ENCODE measurements around the gene DNAJB13.

DNAJB13 gene

DNA sequence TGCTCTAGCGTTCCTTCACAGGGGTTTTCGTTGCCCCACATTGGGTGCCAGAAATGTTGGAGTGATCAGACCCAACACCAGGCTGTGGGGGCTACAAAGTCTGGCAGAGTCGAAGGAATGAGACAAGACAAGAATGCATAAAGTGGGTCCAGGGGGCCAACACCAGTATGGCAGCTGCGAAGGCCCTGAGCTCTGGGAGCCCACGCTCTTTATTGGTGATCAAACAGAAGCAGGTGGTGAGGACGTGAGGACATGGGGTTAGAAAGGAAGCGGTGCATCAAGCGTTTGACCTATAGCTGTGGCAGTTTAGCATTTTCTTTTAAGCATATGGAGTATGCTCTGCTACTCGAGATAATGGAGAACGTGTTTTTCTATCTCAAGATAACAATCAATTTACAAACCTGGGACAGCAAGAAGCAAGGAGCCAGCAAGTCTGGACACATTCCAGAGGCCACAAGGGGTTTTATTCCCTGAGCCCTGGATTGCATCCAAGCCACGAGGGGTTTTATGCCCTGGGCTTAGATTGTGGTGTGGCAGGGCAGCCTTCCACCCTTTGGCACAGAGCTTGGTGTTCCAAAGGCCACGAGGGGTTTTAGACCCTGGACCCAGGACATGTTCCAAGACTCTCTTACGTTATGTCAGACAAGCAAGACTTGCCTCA, 3.9 kb upstream of the DNAJB13 start:
- H3K27ac ChIP-seq, result no peak overlapping the region
- CTCF ChIA-PET, result interaction anchor here (1.0 kb wide), 1 partner anchor 18 kb away, joined by 3 read pairs; no protein-coding TSS in a partner anchor
- TF ChIP-seq, protein P1, sequence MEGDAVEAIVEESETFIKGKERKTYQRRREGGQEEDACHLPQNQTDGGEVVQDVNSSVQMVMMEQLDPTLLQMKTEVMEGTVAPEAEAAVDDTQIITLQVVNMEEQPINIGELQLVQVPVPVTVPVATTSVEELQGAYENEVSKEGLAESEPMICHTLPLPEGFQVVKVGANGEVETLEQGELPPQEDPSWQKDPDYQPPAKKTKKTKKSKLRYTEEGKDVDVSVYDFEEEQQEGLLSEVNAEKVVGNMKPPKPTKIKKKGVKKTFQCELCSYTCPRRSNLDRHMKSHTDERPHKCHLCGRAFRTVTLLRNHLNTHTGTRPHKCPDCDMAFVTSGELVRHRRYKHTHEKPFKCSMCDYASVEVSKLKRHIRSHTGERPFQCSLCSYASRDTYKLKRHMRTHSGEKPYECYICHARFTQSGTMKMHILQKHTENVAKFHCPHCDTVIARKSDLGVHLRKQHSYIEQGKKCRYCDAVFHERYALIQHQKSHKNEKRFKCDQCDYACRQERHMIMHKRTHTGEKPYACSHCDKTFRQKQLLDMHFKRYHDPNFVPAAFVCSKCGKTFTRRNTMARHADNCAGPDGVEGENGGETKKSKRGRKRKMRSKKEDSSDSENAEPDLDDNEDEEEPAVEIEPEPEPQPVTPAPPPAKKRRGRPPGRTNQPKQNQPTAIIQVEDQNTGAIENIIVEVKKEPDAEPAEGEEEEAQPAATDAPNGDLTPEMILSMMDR (conservative IDR thresholded peaks at IDR 0.05; ENCODE audit: low read depth), result no peak
- DNase-seq (ENCODE audit: low spot score), result no peak
- POLR2A ChIA-PET (ENCODE audit: low non-redundant PET), result no interaction called here

DNA sequence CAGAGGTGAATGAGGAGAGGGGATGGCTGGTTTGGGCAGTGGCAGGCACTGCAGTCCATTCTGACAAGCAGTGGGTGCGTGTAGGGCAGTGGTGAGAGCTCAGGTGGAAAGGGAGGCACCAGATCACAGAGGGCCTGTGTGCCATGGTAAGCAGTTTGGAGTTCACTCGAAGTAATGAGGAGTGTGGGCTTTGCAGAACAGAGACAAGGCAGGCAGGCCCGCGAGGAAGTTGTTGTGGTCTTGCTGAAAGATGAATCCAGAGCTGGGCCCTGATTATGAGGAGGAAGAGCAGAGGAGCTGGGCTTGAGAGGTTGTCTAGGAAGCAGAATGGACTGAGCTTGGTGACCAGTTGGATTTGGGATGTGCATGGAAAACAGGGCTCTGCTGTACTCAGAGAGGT, 1.6 kb upstream of the DNAJB13 start:
- DNase-seq (ENCODE audit: low spot score), result no peak
- CTCF ChIA-PET, result no interaction called here
- POLR2A ChIA-PET (ENCODE audit: low non-redundant PET), result no interaction called here
- H3K27ac ChIP-seq, result no peak overlapping the region
- TF ChIP-seq, protein P1 (conservative IDR thresholded peaks at IDR 0.05; ENCODE audit: low read depth), result no peak

DNA sequence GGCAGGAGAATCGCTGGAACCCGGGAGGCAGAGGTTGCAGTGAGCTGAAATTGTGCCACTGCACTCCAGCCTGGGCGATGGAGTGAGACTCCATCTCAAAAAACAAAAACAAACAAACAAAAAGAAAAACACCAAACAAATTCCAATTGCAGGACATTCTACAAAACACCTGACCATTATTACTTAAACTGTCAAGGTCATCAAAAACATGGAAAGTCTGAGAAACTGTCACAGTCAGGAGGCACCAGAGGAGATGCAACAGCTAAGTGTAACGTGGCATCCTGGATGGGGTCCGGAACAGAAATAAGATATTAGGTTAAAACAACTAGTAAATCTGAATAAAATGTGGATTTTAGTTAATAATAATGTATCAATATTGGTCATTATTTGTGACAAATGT, 914 bp upstream of the DNAJB13 start:
- DNase-seq (ENCODE audit: low spot score), result no peak
- POLR2A ChIA-PET (ENCODE audit: low non-redundant PET), result no interaction called here
- no peak overlapping the region for H3K27ac ChIP-seq
- CTCF ChIA-PET, result no interaction called here
- TF ChIP-seq, protein P1 (conservative IDR thresholded peaks at IDR 0.05; ENCODE audit: low read depth), result no peak

DNA sequence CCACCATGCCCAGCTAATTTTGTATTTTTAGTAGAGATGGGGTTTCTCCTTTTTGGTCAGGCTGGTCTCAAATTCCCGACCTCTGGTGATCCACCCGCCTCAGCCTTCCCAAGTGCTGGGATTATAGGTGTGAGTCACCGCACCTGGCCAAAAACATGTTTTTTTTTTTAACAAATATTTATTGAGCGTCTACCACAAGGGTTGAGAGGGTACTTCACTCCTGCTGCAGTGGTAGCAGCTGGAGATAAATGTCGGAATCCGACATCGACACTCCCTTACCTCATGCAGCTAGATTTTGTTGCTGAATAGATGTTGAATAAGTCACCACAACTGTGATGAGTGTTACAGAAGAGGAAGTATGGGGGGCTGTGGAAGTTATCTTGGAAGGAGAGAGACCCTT, 971 bp downstream of the DNAJB13 start:
- no peak for DNase-seq (ENCODE audit: low spot score)
- POLR2A ChIA-PET (ENCODE audit: low non-redundant PET), result no interaction called here
- TF ChIP-seq, protein P1 (conservative IDR thresholded peaks at IDR 0.05; ENCODE audit: low read depth), result no peak
- H3K27ac ChIP-seq, result no peak overlapping the region
- CTCF ChIA-PET, result no interaction called here

DNA sequence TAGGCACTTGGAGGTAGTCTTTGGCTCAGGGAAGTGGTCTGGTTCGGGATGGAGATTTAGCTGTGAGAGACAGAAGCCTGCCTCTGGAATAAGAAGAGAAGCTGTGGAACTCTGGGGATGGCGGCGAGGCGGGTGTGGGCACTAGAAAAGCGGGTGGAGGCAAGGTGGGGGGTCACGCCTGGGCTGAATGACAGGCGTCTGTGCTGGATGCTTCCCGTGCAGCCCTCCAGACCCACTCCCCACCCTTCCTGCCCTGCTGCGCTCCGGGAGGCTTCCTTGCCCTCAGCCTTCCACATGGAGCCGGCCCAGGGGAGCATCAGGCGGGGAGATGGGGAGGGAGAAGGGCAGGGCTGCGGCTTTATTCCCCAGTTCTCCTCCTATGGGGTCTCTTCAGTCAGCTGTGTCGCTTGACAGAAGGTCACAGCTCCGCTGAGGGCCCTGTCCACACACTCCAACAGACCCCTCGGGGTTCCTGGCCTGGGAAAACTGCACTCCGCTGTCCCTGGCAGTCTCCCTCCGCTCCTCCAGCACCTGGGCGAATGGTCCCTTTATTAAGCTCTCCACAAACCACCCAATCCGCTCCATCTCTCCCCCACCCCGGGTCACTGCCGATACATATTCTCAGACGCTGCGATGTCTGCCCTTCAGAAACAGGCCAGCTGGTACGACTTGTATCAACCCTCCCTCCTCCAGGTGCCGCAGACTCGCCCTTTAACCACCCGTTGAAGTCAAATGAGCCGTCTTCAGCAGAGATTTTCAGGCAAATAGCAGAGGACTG, 6.2 kb downstream of the DNAJB13 start:
- CTCF ChIA-PET, result no interaction called here
- POLR2A ChIA-PET (ENCODE audit: low non-redundant PET), result no interaction called here
- DNase-seq (ENCODE audit: low spot score), result no peak
- TF ChIP-seq, protein P1 (conservative IDR thresholded peaks at IDR 0.05; ENCODE audit: low read depth), result no peak
- no peak overlapping the region for H3K27ac ChIP-seq

DNA sequence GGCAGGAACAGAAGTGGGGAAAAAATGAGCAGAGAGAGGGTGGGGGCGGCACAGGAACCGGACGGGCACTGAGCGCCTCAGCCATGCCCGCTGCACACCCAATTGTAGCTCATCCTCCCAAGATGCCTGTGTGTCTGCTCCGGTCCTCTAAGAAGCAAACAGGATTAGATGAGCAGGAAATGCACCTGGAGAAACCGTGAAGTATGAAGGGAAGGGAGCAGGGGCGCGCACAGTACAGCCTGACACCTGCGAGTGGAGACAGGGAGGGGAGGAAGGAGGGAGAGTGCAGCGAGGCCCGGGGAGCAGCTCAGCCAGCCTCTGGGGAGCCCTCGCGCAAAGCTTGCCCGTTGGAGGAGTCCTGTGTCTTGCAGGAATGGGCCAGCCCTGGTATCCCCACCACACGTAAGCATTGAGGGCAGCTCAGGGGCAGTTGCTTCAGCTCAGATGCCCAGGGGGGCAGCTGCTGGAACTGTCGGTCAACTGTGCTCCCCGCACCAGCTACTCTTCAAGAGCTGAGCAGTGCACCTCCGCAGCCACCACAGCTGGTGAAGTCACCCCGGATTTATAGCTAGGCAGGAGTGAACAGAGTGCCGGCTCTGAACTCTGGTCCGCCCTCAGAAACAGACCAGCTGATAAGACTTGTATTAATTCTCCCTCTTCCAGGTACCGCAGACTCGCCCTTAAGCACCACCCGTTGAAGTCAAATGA, 7.0 kb downstream of the DNAJB13 start:
- ChIA-PET POLR2A (ENCODE audit: low non-redundant PET) (no interaction called here), CTCF (no interaction called here)
- H3K27ac ChIP-seq, result no peak overlapping the region
- TF ChIP-seq, protein P1 (conservative IDR thresholded peaks at IDR 0.05; ENCODE audit: low read depth), result no peak
- no peak for DNase-seq (ENCODE audit: low spot score)
